Omental fat pad (tissue), 4 donors: Measurements from ENCODE around the gene FOXP4. TPM values are rescaled to one million over a fixed set of nuclear protein-coding genes. Genes with fewer than 3 reads are reported as not detected.

Source experiments
- ATAC-seq: fragments of 150-250 bp; one replicate; pipeline ENCODE4 v1.9.1; 2016; ENCODE audit warnings: mild to moderate bottlenecking, moderate library complexity; ENCODE audit not compliant: low FRiP score
- DNase-seq: peaks from one replicate; pipeline ENCODE4 v3.0.0-alpha.2; 2019; ENCODE audit warnings: low spot score
- total RNA-seq, 4 donors: library from RNA; depleted of rRNA; stranded (reverse); fragments of >200 nt; gene quantifications; one replicate each; pipeline ENCODE4 v1.1.0, GENCODE V29; 2016
- TF ChIP-seq, protein P1 (sequence below), 3 donors: fragments of 450-650 bp; IDR thresholded peaks; one replicate each; pipeline ENCODE4 v1.5.1; 2016 to 2017; ENCODE audit warnings: antibody characterized with exemption in 3 of 3, mild to moderate bottlenecking in 3 of 3, moderate library complexity in 2 of 3

FOXP4 gene
- total RNA-seq, 4 donors from 2014 or later = 3.6 to 9.0 (median 5.5) TPM

DNA sequence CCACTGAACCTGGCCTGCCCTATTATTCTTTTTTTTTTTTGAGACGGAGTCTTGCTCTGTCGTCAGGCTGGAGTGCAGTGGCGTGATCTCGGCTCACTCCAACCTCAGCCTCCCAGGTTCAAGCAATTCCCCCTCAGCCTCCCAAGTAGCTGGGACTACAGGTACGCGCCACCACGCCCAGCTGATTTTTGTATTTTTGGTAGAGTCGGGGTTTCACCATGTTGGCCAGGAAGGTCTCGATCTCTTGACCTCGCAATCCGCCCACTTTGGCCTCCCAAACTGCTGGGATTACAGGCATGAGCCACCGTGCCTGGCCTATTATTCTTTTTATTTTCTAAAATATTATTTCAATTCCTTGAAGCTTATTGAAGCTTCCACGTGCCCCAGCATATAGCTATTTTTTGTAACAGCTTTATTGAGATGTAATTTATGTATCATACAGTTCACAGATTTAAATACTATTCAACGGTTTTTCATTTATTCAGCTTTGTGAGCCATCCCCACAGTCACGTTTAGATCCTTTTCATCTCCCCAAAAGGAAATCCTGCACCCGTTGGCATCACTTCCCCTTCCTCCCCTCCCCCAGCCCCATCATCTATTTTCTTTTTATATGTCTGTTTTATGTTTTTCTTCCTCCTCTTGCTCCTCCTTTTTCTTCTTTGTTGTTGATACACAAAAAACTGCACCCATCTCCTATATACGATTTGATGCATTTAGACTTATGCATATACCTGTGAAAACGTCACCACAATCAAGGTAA is 78.6 kb downstream of the FOXP4 start:
- ATAC-seq (no peak), DNase-seq (no peak)
- TF ChIP-seq, protein P1, sequence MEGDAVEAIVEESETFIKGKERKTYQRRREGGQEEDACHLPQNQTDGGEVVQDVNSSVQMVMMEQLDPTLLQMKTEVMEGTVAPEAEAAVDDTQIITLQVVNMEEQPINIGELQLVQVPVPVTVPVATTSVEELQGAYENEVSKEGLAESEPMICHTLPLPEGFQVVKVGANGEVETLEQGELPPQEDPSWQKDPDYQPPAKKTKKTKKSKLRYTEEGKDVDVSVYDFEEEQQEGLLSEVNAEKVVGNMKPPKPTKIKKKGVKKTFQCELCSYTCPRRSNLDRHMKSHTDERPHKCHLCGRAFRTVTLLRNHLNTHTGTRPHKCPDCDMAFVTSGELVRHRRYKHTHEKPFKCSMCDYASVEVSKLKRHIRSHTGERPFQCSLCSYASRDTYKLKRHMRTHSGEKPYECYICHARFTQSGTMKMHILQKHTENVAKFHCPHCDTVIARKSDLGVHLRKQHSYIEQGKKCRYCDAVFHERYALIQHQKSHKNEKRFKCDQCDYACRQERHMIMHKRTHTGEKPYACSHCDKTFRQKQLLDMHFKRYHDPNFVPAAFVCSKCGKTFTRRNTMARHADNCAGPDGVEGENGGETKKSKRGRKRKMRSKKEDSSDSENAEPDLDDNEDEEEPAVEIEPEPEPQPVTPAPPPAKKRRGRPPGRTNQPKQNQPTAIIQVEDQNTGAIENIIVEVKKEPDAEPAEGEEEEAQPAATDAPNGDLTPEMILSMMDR (IDR thresholded peaks at IDR 0.05) = no peak

DNA sequence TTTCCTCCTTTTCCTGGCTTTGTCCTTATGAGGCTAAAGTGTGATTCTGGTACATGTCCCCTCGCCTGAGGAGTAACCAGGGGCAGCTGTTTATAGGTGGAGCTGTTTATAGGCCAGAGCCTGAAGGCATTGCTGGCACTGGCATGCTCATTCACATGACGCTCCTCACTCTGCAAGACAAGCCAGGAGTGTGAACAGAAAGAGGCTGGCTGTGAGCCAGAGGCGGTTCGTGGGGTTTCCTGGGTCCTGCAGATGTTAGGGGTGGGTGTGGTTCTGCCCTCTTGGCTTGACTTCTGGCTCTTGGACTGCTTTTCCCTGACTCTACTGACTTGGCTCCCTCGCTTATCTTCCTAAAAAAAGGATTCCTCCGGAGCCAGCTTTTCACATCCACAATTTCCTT is 79.3 kb downstream of the FOXP4 start:
- DNase-seq (no peak), ATAC-seq (no peak)
- TF ChIP-seq, protein P1 (IDR thresholded peaks at IDR 0.05) = no peak

DNA sequence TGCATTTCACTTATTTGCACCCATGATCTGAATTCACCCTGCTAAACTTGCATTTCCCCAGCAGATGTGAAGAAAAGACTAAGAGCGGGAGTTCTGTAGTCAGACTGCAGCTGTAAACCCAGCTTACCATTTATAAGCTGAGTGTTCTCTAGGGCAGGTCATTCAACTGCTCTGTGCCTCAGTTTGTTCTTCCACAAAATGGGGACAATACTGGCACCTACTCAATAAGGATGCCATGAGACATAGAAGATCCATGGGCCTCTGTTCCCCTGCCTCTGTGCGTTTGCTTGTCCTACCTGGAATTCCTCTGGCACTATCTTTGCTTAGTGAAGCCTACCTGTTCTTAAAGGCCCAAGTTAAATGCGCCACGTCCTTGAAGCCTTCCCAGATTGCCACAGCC is 79.8 kb downstream of the FOXP4 start:
- no peak for DNase-seq
- TF ChIP-seq, protein P1 (IDR thresholded peaks at IDR 0.05) = no peak

DNA sequence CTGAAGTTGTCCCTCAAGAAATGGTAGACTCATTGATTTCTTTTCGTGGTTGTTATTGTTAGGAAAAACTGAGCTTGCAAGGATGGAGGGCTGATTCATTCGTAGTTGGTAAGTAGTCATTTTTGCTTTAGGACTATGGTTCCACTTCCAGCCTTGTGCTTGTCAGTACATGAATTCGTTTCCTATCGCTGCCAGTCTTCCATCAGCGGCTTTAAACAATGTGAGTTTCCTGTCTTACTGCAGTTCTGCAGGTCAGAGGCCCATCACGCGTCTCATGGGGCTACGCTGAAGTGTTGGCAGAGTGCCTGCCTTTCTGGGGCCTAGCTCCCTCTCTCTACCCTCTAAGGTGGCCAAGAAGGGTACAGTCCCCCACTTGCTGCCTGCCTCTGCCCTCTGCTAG is 80.7 kb downstream of the FOXP4 start:
- TF ChIP-seq, protein P1 (IDR thresholded peaks at IDR 0.05) = no peak
- no peak for DNase-seq
- no peak for ATAC-seq

More for the DNA sequence above, 79.8 kb downstream of the FOXP4 start:
- no peak for ATAC-seq

DNA sequence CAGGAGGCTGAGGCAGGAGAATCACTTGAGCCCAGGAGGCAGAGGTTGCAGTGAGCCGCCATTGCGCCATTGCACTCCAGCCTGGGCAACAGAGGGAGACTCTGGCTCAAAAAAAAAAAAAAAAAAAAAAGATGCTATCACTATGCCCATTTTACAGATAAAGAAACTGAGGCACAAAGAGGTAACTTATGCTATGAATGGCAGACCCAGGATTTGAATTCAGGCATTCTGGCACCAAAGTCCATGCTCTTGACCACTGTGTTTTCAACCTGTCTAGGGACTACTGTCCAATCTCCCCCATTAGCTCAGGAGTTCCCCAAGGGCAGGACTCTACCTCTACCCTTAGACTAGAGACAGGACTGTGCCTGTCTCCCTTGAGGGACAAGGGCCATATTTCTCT is 82.9 kb downstream of the FOXP4 start:
- ATAC-seq (no peak), DNase-seq (no peak)
- TF ChIP-seq, protein P1 (IDR thresholded peaks at IDR 0.05) = no peak

DNA sequence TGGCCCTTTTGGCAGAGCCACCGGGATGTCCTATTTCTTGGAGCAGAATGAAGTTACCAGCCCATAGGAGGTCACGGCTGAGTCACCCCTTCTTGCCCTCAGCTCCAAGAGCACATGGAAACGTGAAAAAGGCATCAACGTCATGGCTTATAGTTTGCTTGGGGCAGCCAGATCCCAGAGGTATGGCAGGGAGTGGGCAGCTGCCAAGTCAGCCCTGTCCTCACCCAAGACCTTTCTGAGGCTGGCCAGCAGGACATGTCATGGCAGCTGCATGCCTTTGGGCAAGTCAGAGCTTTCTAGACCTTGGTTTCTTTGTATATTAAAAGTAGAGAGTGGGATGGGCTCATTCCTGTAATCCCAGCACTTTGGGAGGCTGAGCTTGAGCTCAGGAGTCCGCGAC is 83.9 kb downstream of the FOXP4 start:
- TF ChIP-seq, protein P1 (IDR thresholded peaks at IDR 0.05) = no peak
- ATAC-seq = no peak
- no peak for DNase-seq

DNA sequence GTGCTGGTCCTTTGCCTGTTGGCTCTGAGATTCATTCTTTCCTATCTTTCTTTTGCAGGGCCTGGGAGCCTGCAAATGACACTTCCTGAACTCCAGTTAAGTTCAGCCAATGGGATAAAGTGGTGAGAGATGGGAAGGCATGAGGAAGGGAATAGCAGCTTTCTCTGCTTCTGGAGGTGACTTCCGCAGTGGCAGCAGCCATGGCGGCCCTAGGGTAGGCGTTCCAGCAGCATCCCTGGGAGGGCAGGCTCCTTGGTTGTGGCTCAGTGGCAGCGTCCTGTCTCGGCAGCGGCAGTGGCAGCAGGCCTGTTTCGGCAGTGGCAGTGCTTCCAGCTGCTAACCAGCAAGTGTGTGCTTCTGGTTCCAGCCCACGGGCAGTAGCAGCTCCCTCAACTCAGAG is 84.8 kb downstream of the FOXP4 start:
- TF ChIP-seq, protein P1 (IDR thresholded peaks at IDR 0.05) = no peak
- ATAC-seq (no peak), DNase-seq (no peak)
